Neural progenitor cell (in vitro differentiated cells): Measurements from ENCODE around the gene STK24. TPM values are rescaled to one million over a fixed set of nuclear protein-coding genes. Genes with fewer than 3 reads are reported as not detected.

Experiments
- DNase-seq: peaks from one replicate; pipeline ENCODE4 v3.0.0-alpha.2; 2016; ENCODE audit warnings: low spot score
- H2AFZ ChIP-seq: fragments of 200-600 bp; sonication (generic); replicated peaks from 2 replicates; pipeline ENCODE4 v1.6.1; 2016; ENCODE audit warnings: antibody characterized with exemption
- H3F3A ChIP-seq: fragments of 200-600 bp; sonication (generic); 2 replicates; pipeline ENCODE4 v1.6.1; 2016; ENCODE audit warnings: antibody characterized with exemption, low read depth
- H3K27ac ChIP-seq: fragments of 200-600 bp; sonication (generic); 2 replicates; pipeline ENCODE4 v1.5.1; 2016; ENCODE audit warnings: mild to moderate bottlenecking
- H3K27me3 ChIP-seq: fragments of 200-600 bp; sonication (generic); 2 replicates; pipeline ENCODE4 v1.6.1; 2016; ENCODE audit warnings: mild to moderate bottlenecking, moderate library complexity
- H3K36me3 ChIP-seq: fragments of 200-600 bp; sonication (generic); 2 replicates; pipeline ENCODE4 v1.5.1; 2016
- H3K4me1 ChIP-seq: fragments of 200-600 bp; sonication (generic); 2 replicates; pipeline ENCODE4 v1.6.1; 2016; ENCODE audit warnings: mixed run types
- H3K4me2 ChIP-seq: fragments of 200-600 bp; sonication (generic); 2 replicates; pipeline ENCODE4 v1.6.1; 2016
- H3K4me3 ChIP-seq: fragments of 200-600 bp; sonication (generic); 2 replicates; pipeline ENCODE4 v1.5.1; 2016
- H3K79me2 ChIP-seq: fragments of 200-600 bp; sonication (generic); 2 replicates; pipeline ENCODE4 v1.6.1; 2016; ENCODE audit warnings: low read depth
- H3K9ac ChIP-seq: fragments of 200-600 bp; sonication (generic); 2 replicates; pipeline ENCODE4 v1.6.1; 2016
- H3K9me3 ChIP-seq: fragments of 200-600 bp; sonication (generic); 2 replicates; pipeline ENCODE4 v1.5.1; 2016; ENCODE audit warnings: low read depth
- H4K20me1 ChIP-seq: fragments of 200-600 bp; sonication (generic); 2 replicates; pipeline ENCODE4 v1.6.1; 2016; ENCODE audit warnings: low read depth
- H3K27ac Mint-ChIP-seq: 3 replicates; pipeline ENCODE4 v1.8.0; 2021; ENCODE audit warnings: mixed read lengths
- H3K27me3 Mint-ChIP-seq: 2 replicates; pipeline ENCODE4 v1.8.0; 2022; ENCODE audit warnings: low read depth, mild to moderate bottlenecking, inconsistent platforms, moderate library complexity, mixed read lengths; ENCODE audit not compliant: insufficient read depth
- H3K36me3 Mint-ChIP-seq: 3 replicates; pipeline ENCODE4 v1.8.0; 2021; ENCODE audit warnings: mixed read lengths
- H3K4me1 Mint-ChIP-seq: 3 replicates; pipeline ENCODE4 v1.8.0; 2021; ENCODE audit warnings: mixed read lengths
- H3K4me3 Mint-ChIP-seq: 3 replicates; pipeline ENCODE4 v1.8.0; 2021; ENCODE audit warnings: mild to moderate bottlenecking, moderate library complexity, mixed read lengths
- H3K9me3 Mint-ChIP-seq: 3 replicates; pipeline ENCODE4 v1.8.0; 2020; ENCODE audit warnings: mixed read lengths
- CTCF ChIP-seq: fragments of 200-600 bp; sonication (generic); IDR thresholded peaks from 2 replicates; pipeline ENCODE4 v1.5.1; 2017; ENCODE audit warnings: antibody characterized with exemption, mild to moderate bottlenecking
- EZH2 ChIP-seq: fragments of 200-600 bp; sonication (generic); IDR thresholded peaks from 2 replicates; pipeline ENCODE4 v1.6.1; 2017; ENCODE audit warnings: antibody characterized with exemption, mild to moderate bottlenecking, moderate library complexity
- EZH2phosphoT487 ChIP-seq: fragments of 200-600 bp; sonication (generic); IDR thresholded peaks from 2 replicates; pipeline ENCODE4 v1.6.1; 2017; ENCODE audit warnings: antibody characterized with exemption
- total RNA-seq: library from RNA; depleted of rRNA; stranded (reverse); fragments of >200 nt; gene quantifications from 2 replicates; pipeline ENCODE4 v1.2.3, GENCODE V29; 2015; ENCODE audit warnings: low replicate concordance

STK24 gene
- total RNA-seq, 1 donor from 2014 or later, result 330 TPM

DNA sequence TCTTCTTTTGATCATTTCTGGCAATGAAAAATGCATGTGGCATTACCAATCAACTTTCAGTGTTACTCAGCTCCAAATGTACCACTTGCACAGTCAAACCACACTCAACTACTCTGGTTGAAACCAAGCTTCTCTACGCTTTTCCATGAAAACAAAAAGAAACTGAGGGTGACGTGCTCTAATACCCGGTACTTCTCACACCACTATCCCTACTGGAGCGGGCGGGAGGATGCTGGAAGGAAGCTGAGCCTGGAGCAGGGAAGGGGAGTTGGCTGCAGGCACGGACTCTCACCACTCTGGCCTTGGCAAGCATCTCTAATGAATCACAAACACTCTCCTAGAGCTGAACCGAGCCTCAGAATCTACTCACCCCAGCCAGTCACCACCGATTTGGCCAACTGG, 48.2 kb downstream of the STK24 start:
- Mint-ChIP-seq H3K4me3 (no peak overlapping the region), H3K4me1 (peaks cover 40% of the 10 kb centered on the region), H3K27ac (no peak overlapping the region), H3K9me3 (peaks cover 26% of the 10 kb centered on the region), H3K36me3 (peaks cover 49% of the 10 kb centered on the region), H3K27me3 (peaks cover 2% of the 10 kb centered on the region)
- DNase-seq, result no peak
- H3K79me2 ChIP-seq, result peaks cover 100% of the 10 kb centered on the region
- H3K27ac ChIP-seq, result no peak overlapping the region
- no peaks in the 10 kb centered on the region for H3K9me3 ChIP-seq
- TF ChIP-seq CTCF (no peak), EZH2 (no peak), EZH2phosphoT487 (no peak)
- peaks cover 33% of the 10 kb centered on the region for H3K4me1 ChIP-seq
- H3K36me3 ChIP-seq, result no peaks in the 10 kb centered on the region
- H3K4me2 ChIP-seq, result no peak overlapping the region
- no peaks in the 10 kb centered on the region for H3K27me3 ChIP-seq
- H4K20me1 ChIP-seq, result peaks cover 100% of the 10 kb centered on the region
- H3F3A ChIP-seq, result no peaks in the 10 kb centered on the region
- H2AFZ ChIP-seq, result no peak overlapping the region
- no peak overlapping the region for H3K4me3 ChIP-seq
- H3K9ac ChIP-seq, result no peak overlapping the region

GRCh38 chr13:98527526-98527925, 49.4 kb downstream of the STK24 start:
- Histone ChIP-seq H4K20me1 (peaks cover 100% of the 10 kb centered on the region), H3K27ac (no peak overlapping the region), H3K9ac (no peak overlapping the region), H3K27me3 (no peaks in the 10 kb centered on the region), H2AFZ (no peak overlapping the region), H3K4me1 (peaks cover 33% of the 10 kb centered on the region), H3K79me2 (peaks cover 100% of the 10 kb centered on the region), H3K4me3 (no peak overlapping the region), H3K4me2 (no peak overlapping the region), H3K9me3 (no peaks in the 10 kb centered on the region), H3K36me3 (no peaks in the 10 kb centered on the region), H3F3A (no peaks in the 10 kb centered on the region)
- Mint-ChIP-seq H3K27ac (no peak overlapping the region), H3K4me1 (peaks cover 46% of the 10 kb centered on the region), H3K36me3 (peaks cover 43% of the 10 kb centered on the region), H3K9me3 (peaks cover 21% of the 10 kb centered on the region), H3K27me3 (peaks cover 2% of the 10 kb centered on the region), H3K4me3 (no peak overlapping the region)
- no peak for DNase-seq
- no peak for TF ChIP-seq CTCF
- TF ChIP-seq EZH2, result no peak
- no peak for TF ChIP-seq EZH2phosphoT487

DNA sequence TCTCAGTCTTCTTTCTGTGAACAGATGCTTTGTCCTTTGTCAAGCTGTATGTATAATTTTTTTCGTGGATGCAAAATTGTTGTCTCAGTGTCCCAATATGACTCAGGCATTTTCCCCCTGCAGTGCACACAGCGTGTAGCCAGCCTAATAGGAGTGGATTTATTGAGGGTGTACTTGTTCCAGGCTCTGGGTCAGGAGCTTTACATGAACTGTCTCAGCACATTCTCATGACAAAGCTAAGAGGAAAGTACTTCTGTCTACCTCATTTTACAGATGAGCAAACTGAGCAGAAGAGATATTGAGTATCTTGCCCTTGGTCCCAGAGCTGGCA, 50.8 kb downstream of the STK24 start:
- Histone ChIP-seq H4K20me1 (peaks cover 100% of the 10 kb centered on the region), H3K79me2 (peaks cover 100% of the 10 kb centered on the region), H3K27ac (no peak overlapping the region), H3F3A (no peaks in the 10 kb centered on the region), H2AFZ (no peak overlapping the region), H3K27me3 (no peaks in the 10 kb centered on the region), H3K9ac (no peak overlapping the region), H3K4me2 (no peak overlapping the region), H3K4me1 (peaks cover 33% of the 10 kb centered on the region), H3K9me3 (no peaks in the 10 kb centered on the region), H3K4me3 (no peak overlapping the region), H3K36me3 (no peaks in the 10 kb centered on the region)
- H3K4me3 Mint-ChIP-seq, result no peak overlapping the region
- peaks cover 2% of the 10 kb centered on the region for H3K27me3 Mint-ChIP-seq
- peaks cover 57% of the 10 kb centered on the region for H3K4me1 Mint-ChIP-seq
- H3K36me3 Mint-ChIP-seq, result peaks cover 40% of the 10 kb centered on the region
- H3K9me3 Mint-ChIP-seq, result peaks cover 21% of the 10 kb centered on the region
- TF ChIP-seq EZH2phosphoT487, result no peak
- TF ChIP-seq EZH2, result no peak
- no peak for TF ChIP-seq CTCF
- DNase-seq, result no peak
- no peak overlapping the region for H3K27ac Mint-ChIP-seq
